ENCODE data around the gene PPEF1. TPM values are rescaled to one million over a fixed set of nuclear protein-coding genes. Genes with fewer than 3 reads are reported as not detected.

The PPEF1 gene
- total and polyA plus RNA-seq, 8 donors, result 0.04 to 0.56 (median 0.19) TPM; not detected in 4

DNA sequence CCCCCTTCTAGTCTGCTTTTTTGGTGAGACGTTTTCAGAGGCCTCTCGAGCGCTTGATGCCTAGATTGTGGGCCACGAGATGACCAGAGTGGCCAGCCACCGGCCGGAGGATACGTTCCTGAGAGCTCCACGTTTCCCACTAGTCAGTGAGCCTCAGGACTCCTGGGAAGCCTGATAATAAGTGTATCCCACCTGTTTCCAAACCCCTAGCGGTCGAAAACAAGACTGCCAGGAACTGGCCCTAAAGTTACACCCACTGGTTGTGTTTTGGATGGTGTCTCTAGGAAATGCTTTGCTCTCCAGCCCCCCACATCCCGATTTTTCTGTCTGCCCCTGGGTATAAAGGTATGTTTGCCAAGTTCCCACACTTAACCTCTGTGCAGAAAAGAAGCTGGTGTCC lies 31.0 kb upstream of the PPEF1 start:
- DNase-seq (peak in 1 of 6 donors; percentile 19), FAIRE-seq (no peak), ATAC-seq (no peak)
- H3K27me3 ChIP-seq, result no peaks in the 10 kb centered on the region
- intact Hi-C loops (cut with DNase I), result no loop called here
- no peaks in the 10 kb centered on the region for H3K9me3 ChIP-seq
- H3K4me3 ChIP-seq, result no peak overlapping the region
- TF ChIP-seq, protein P1, sequence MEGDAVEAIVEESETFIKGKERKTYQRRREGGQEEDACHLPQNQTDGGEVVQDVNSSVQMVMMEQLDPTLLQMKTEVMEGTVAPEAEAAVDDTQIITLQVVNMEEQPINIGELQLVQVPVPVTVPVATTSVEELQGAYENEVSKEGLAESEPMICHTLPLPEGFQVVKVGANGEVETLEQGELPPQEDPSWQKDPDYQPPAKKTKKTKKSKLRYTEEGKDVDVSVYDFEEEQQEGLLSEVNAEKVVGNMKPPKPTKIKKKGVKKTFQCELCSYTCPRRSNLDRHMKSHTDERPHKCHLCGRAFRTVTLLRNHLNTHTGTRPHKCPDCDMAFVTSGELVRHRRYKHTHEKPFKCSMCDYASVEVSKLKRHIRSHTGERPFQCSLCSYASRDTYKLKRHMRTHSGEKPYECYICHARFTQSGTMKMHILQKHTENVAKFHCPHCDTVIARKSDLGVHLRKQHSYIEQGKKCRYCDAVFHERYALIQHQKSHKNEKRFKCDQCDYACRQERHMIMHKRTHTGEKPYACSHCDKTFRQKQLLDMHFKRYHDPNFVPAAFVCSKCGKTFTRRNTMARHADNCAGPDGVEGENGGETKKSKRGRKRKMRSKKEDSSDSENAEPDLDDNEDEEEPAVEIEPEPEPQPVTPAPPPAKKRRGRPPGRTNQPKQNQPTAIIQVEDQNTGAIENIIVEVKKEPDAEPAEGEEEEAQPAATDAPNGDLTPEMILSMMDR (IDR thresholded peaks at IDR 0.05), result no peak
- no peaks in the 10 kb centered on the region for H3K36me3 ChIP-seq
- H3K4me1 ChIP-seq, result no peaks in the 10 kb centered on the region
- WGBS, 2 donors, result 50 to 67% methylated on average over 11 of the region's 11 CpGs
- H3K27ac ChIP-seq, result no peak overlapping the region

DNA sequence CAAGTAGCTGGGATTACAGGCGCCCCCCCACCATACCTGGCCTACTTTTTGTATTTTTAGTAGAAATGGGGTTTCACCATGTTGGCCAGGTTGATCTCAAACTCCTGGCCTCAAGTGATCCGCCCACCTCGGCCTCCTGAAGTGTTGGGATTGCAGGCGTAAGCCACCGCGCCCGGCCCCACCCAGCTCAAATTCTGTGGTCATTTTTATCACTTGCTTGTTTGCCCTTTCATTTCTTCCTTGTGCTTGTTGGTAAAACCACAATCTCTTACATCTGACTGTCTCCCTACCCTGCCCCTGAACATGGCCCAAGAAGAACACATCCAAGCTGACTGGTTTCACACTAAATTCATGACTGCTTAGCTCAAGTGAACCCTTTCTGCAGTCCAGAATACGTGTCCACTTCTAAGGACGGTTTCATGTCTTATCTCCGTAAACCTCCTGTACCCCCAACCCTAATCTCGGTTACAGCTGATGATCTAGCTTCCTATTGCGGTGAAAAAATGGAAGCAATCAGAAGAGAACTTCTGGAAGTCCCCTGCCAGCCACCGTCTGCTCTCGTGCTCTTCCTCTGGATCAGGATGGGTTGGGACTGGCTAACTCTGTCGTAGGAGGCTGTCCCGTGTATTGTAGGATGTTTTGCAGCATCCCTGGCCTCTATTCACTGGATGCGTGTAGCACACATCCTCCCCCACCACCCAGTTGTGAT lies 30.1 kb upstream of the PPEF1 start:
- intact Hi-C loops (cut with DNase I), result no loop called here
- Histone ChIP-seq H3K36me3 (no peaks in the 10 kb centered on the region), H3K4me1 (no peaks in the 10 kb centered on the region), H3K27ac (no peak overlapping the region), H3K4me3 (no peak overlapping the region), H3K9me3 (no peaks in the 10 kb centered on the region), H3K27me3 (no peaks in the 10 kb centered on the region)
- ATAC-seq, result no peak
- TF ChIP-seq, protein P1 (IDR thresholded peaks at IDR 0.05), result no peak
- 81 to 86% methylated on average over 17 of the region's 17 CpGs for WGBS, 2 donors
- FAIRE-seq, result no peak
- DNase-seq, result no peak

DNA sequence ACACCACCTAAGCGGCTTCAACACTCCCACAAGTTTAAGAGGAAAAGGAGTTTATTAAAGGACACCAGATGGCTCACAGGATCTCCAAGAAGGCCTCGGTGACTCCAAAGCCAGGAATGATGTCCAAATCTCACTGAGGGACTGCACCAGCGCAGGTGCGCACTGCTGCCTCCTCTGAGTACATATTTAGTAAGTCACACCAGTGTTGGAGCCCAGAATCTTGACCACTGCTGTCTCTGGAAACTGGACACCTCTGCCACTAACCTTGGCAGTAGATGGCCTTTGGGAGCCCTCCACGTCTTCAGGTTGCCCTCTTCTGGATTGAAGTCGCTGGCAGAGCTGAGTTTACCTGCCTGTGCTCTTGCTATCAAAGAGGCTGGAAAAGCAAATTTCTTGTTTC lies 25.4 kb upstream of the PPEF1 start:
- Histone ChIP-seq H3K27me3 (no peaks in the 10 kb centered on the region), H3K27ac (no peak overlapping the region), H3K9me3 (no peaks in the 10 kb centered on the region), H3K4me3 (no peak overlapping the region), H3K36me3 (no peaks in the 10 kb centered on the region), H3K4me1 (no peaks in the 10 kb centered on the region)
- FAIRE-seq, result no peak
- WGBS, 2 donors, result 82 to 88% methylated on average over 6 of the region's 6 CpGs
- TF ChIP-seq, protein P1 (IDR thresholded peaks at IDR 0.05), result no peak
- ATAC-seq, result no peak
- intact Hi-C loops (cut with DNase I), result no loop called here
- DNase-seq, result no peak

DNA sequence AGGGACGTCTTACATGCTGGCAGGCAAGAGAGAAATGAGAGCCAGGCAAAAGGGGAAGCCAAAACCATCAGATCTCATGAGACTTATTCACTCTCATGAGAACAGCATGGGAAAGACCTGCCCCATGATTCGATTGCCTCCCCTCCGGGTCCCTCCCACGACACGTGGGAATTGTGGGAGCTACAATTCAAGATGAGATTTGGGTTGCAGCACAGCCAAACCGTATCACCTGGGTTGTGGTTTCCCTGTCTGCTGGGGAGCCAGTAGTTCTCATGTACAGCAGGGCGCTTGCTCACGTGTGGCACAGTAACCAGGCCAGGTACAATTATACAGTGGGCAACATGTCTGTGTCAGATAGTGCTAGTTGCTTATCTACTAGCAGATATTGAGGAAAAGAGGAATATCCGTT lies 24.5 kb upstream of the PPEF1 start:
- Histone ChIP-seq H3K36me3 (no peaks in the 10 kb centered on the region), H3K27ac (no peak overlapping the region), H3K27me3 (no peaks in the 10 kb centered on the region), H3K4me3 (no peak overlapping the region), H3K9me3 (no peaks in the 10 kb centered on the region), H3K4me1 (no peaks in the 10 kb centered on the region)
- DNase-seq, result no peak
- TF ChIP-seq, protein P1 (IDR thresholded peaks at IDR 0.05), result no peak
- WGBS, 2 donors, result 70 to 84% methylated on average over 9 of the region's 9 CpGs
- FAIRE-seq, result no peak
- no peak for ATAC-seq
- intact Hi-C loops (cut with DNase I), result no loop called here

DNA sequence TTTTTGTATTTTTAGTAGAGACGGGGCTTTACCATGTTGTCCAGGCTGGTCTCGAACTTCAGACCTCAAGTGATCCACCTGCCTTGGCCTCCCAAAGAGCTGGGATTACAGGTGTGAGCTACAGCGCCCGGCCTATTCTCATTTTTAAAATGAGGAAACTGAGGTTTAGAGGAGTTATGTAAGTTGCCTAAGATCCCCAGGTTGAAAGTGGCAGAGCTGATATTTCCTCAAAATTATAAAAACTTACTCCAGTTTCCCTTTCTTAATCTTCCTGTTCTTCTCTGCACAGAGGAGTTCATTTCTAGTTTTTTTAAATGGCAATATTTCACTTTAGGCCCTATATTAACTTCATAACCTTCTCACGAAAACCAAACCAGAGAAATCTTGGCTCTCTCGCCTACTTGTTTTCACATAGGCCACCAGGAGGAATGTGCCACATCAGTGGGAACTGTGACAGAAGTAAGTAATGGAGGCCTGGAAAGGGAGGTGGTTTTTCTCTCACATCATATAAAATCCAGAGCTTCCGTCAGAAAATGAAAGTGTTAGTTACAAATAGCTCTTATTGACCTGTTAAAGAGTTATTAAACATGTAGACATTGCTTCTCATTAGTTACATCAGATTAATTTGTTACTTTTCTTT lies 19.5 kb upstream of the PPEF1 start:
- Histone ChIP-seq H3K36me3 (no peaks in the 10 kb centered on the region), H3K27me3 (no peaks in the 10 kb centered on the region), H3K4me1 (no peaks in the 10 kb centered on the region), H3K4me3 (no peak overlapping the region), H3K9me3 (no peaks in the 10 kb centered on the region), H3K27ac (no peak overlapping the region)
- TF ChIP-seq, protein P1 (IDR thresholded peaks at IDR 0.05), result no peak
- intact Hi-C loops (cut with DNase I), result no loop called here
- DNase-seq (no peak), FAIRE-seq (no peak), ATAC-seq (no peak)
- WGBS, 2 donors, result 87 to 91% methylated on average over 7 of the region's 7 CpGs

All from pancreas (tissue), 10 donors.